ENCODE data around the gene LTBP2.
A peak's percentile ranks its signal among the peaks of the same experiment; 100 is the strongest.

Gene LTBP2

GRCh38 chr14:74549588-74549987 lies 62.4 kb downstream of the LTBP2 start:
- no peak overlapping the region for H3K4me3 ChIP-seq (ENCODE audit: low read depth, low read length)
- ChIA-PET POLR2A (no interaction called here), CTCF (interaction anchor here (0.9 kb wide), 1 partner anchor 9 kb away, joined by 3 read pairs; no protein-coding TSS in a partner anchor)
- no peaks in the 10 kb centered on the region for H3K9me3 ChIP-seq (ENCODE audit: control insufficient read depth, insufficient read depth, low read depth, low read length)
- H3K4me1 ChIP-seq (ENCODE audit: control insufficient read depth, insufficient read depth, low read length), result no peaks in the 10 kb centered on the region
- no peak for TF ChIP-seq BCL11A (tag by site-specific recombination; IDR thresholded peaks at IDR 0.05; ENCODE audit: low read depth)
- no peak for TF ChIP-seq ZNF266 (tag by site-specific recombination; IDR thresholded peaks at IDR 0.05; ENCODE audit: low read depth)
- TF ChIP-seq KLF17 (tag by site-specific recombination; IDR thresholded peaks at IDR 0.05), result no peak
- TF ChIP-seq CTCF (tag by site-specific recombination; IDR thresholded peaks at IDR 0.05), result no peak; the same call in 1 of the 2 replicates
- H3K27ac ChIP-seq (ENCODE audit: extremely low read depth, low read depth, low read length), result no peak overlapping the region
- H3K36me3 ChIP-seq (ENCODE audit: control insufficient read depth in 2 of 2, insufficient read depth in 1 of 2, low read length in 2 of 2), result no peaks in the 10 kb centered on the region

GRCh38 chr14:74548881-74549280 lies 63.2 kb downstream of the LTBP2 start:
- Histone ChIP-seq H3K36me3 (ENCODE audit: control insufficient read depth in 2 of 2, insufficient read depth in 1 of 2, low read length in 2 of 2) (no peaks in the 10 kb centered on the region), H3K9me3 (ENCODE audit: control insufficient read depth, insufficient read depth, low read depth, low read length) (no peaks in the 10 kb centered on the region), H3K4me3 (ENCODE audit: low read depth, low read length) (no peak overlapping the region), H3K4me1 (ENCODE audit: control insufficient read depth, insufficient read depth, low read length) (no peaks in the 10 kb centered on the region), H3K27ac (ENCODE audit: extremely low read depth, low read depth, low read length) (no peak overlapping the region)
- TF ChIP-seq ZFP3 (tag by site-specific recombination; IDR thresholded peaks at IDR 0.05; ENCODE audit: low read depth) (no peak), ZNF24 (tag by site-specific recombination; IDR thresholded peaks at IDR 0.05) (no peak), ZNF624 (tag by site-specific recombination; IDR thresholded peaks at IDR 0.05) (no peak)
- CTCF ChIA-PET, result interaction anchor here (0.7 kb wide), 1 partner anchor 49 kb away, joined by 3 read pairs; no protein-coding TSS in a partner anchor
- POLR2A ChIA-PET, result no interaction called here

GRCh38 chr14:74547331-74547927 lies 64.6 kb downstream of the LTBP2 start:
- no peaks in the 10 kb centered on the region for H3K9me3 ChIP-seq (ENCODE audit: control insufficient read depth, insufficient read depth, low read depth, low read length)
- ChIA-PET POLR2A (no interaction called here), CTCF (no interaction called here)
- H3K27ac ChIP-seq (ENCODE audit: extremely low read depth, low read depth, low read length), result no peak overlapping the region
- TF ChIP-seq ZNF114 (tag by site-specific recombination; IDR thresholded peaks at IDR 0.05) (no peak), ZNF664 (tag by site-specific recombination; IDR thresholded peaks at IDR 0.05) (no peak), ZNF184 (tag by site-specific recombination; IDR thresholded peaks at IDR 0.05) (no peak), REST (tag by site-specific recombination; IDR thresholded peaks at IDR 0.05) (peak; percentile 88), ZNF404 (tag by site-specific recombination; IDR thresholded peaks at IDR 0.05) (no peak), ZNF707 (tag by site-specific recombination; IDR thresholded peaks at IDR 0.05) (no peak), HOXC10 (CRISPR knock-in tag; IDR thresholded peaks at IDR 0.05) (no peak)
- H3K36me3 ChIP-seq (ENCODE audit: control insufficient read depth in 2 of 2, insufficient read depth in 1 of 2, low read length in 2 of 2), result no peaks in the 10 kb centered on the region
- no peak overlapping the region for H3K4me3 ChIP-seq (ENCODE audit: low read depth, low read length)
- no peaks in the 10 kb centered on the region for H3K4me1 ChIP-seq (ENCODE audit: control insufficient read depth, insufficient read depth, low read length)
